MM.1S (cell line): Measurements from ENCODE around the gene EXOC7.

Source experiments
- DNase-seq: peaks from one replicate; pipeline ENCODE4 v3.0.0-alpha.2; 2015
- H2AFZ ChIP-seq: fragments of 300-600 bp; sonication (generic); 2 replicates; pipeline ENCODE4 v1.6.0; 2016; ENCODE audit warnings: antibody characterized with exemption, low read length
- H3F3A ChIP-seq: fragments of 300-600 bp; sonication (generic); 2 replicates; pipeline ENCODE4 v1.6.1; 2016; ENCODE audit warnings: mild to moderate bottlenecking, antibody characterized with exemption, low read length, moderate library complexity, mixed read lengths; ENCODE audit not compliant: insufficient read depth
- H3K27ac ChIP-seq: fragments of 300-600 bp; sonication (generic); 2 replicates; pipeline ENCODE4 v1.5.1; 2016; ENCODE audit warnings: mild to moderate bottlenecking, low read length
- H3K27me3 ChIP-seq: fragments of 300-600 bp; sonication (generic); replicated peaks from 2 replicates; pipeline ENCODE4 v1.6.0; 2016; ENCODE audit warnings: low read length; ENCODE audit not compliant: insufficient read depth
- H3K36me3 ChIP-seq: fragments of 300-600 bp; sonication (generic); replicated peaks from 2 replicates; pipeline ENCODE4 v1.6.1; 2016; ENCODE audit warnings: mild to moderate bottlenecking, low read length, mixed read lengths; ENCODE audit not compliant: insufficient read depth
- H3K4me1 ChIP-seq: fragments of 300-600 bp; sonication (generic); 2 replicates; pipeline ENCODE4 v1.6.1; 2016; ENCODE audit warnings: low read length, mixed read lengths
- H3K4me2 ChIP-seq: fragments of 300-600 bp; sonication (generic); 2 replicates; pipeline ENCODE4 v1.6.0; 2016; ENCODE audit warnings: low read depth, low read length
- H3K4me3 ChIP-seq: fragments of 300-600 bp; sonication (generic); 2 replicates; pipeline ENCODE4 v1.5.1; 2016; ENCODE audit warnings: low read length, mixed read lengths
- H3K79me2 ChIP-seq: fragments of 300-600 bp; sonication (generic); 2 replicates; pipeline ENCODE4 v1.6.1; 2016; ENCODE audit warnings: mixed run types, low read length, mixed read lengths
- H3K9ac ChIP-seq: fragments of 300-600 bp; sonication (generic); 2 replicates; pipeline ENCODE4 v1.6.1; 2016; ENCODE audit warnings: low read length, mixed read lengths
- H3K9me2 ChIP-seq: fragments of 300-600 bp; sonication (generic); replicated peaks from 2 replicates; pipeline ENCODE4 v1.6.1; 2016; ENCODE audit warnings: mild to moderate bottlenecking, low read length, mixed read lengths; ENCODE audit not compliant: insufficient read depth
- H3K9me3 ChIP-seq: fragments of 300-600 bp; sonication (generic); replicated peaks from 2 replicates; pipeline ENCODE4 v1.6.1; 2016; ENCODE audit warnings: mild to moderate bottlenecking, low read length, mixed read lengths; ENCODE audit not compliant: insufficient read depth
- H4K20me1 ChIP-seq: fragments of 300-600 bp; sonication (generic); 2 replicates; pipeline ENCODE4 v1.6.1; 2016; ENCODE audit warnings: mild to moderate bottlenecking, low read length, moderate library complexity, mixed read lengths; ENCODE audit not compliant: insufficient read depth
- CTCF ChIP-seq: fragments of 300-600 bp; sonication (generic); IDR thresholded peaks from 2 replicates; pipeline ENCODE4 v1.5.1; 2016; ENCODE audit warnings: antibody characterized with exemption, low read length, mixed read lengths
- EZH2 ChIP-seq: fragments of 300-600 bp; sonication (generic); optimal IDR thresholded peaks from 2 replicates; pipeline ENCODE3; 2017; ENCODE audit warnings: low read depth, mild to moderate bottlenecking, antibody characterized with exemption, low read length, mixed read lengths
- EZH2phosphoT487 ChIP-seq: fragments of 300-600 bp; sonication (generic); IDR thresholded peaks from 2 replicates; pipeline ENCODE4 v1.6.1; 2018; ENCODE audit warnings: antibody characterized with exemption, low read length

The EXOC7 gene

GRCh38 chr17:76151896-76152454 is 48.4 kb upstream of the EXOC7 start:
- H3K9me2 ChIP-seq = no peaks in the 10 kb centered on the region
- no peak overlapping the region for H3K27ac ChIP-seq
- H3K27me3 ChIP-seq = no peaks in the 10 kb centered on the region
- H2AFZ ChIP-seq = no peak overlapping the region
- H3F3A ChIP-seq = no peaks in the 10 kb centered on the region
- no peaks in the 10 kb centered on the region for H4K20me1 ChIP-seq
- no peaks in the 10 kb centered on the region for H3K4me1 ChIP-seq
- TF ChIP-seq EZH2phosphoT487 (no peak), CTCF (no peak), EZH2 (no peak)
- H3K36me3 ChIP-seq = no peaks in the 10 kb centered on the region
- no peak for DNase-seq
- H3K4me3 ChIP-seq = no peak overlapping the region
- no peaks in the 10 kb centered on the region for H3K9me3 ChIP-seq
- no peak overlapping the region for H3K4me2 ChIP-seq
- H3K79me2 ChIP-seq = no peaks in the 10 kb centered on the region
- H3K9ac ChIP-seq = no peak overlapping the region

DNA sequence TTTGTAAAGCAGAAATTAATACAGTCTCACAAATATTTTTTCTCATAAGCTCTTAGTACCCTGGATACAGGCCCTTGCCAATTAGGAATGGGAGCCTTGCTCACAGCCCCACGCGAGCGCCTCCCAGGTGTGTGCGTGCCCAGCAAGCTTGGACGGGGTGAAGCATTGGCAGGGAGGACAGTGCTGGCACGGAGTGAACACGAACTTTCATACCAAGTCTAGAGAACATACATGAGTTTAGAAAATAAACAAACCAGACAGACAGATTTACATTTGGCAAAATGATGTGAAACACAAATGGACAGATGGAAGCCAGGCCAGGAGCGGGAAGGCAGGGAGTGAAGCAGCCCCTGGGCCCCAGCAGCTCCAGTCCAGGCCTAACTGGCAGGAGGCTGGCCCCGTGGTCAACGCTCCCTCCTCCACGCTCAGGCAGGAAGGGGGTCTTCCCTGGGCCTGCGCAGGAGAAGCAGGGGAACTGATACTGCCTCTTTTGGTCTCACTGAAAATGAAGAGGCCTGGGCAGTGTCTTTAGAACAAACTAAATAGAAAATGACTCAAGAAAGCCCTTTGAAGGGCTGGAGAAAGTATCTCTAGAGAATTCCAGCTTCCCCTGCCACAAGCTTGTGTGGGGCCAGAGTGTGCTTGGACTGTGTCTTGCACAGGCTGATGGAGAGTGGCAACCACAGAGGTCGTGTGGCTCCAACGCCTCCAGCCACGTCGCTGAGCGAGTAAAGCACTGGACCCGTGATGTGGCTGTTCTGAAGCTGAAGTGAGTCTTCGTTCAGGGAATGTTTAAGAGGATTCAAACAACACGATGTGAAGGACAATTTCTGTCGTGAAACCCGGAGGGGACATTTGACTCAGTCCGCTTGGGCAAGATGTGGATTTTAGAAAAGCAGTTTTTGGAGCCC is 47.4 kb upstream of the EXOC7 start:
- Histone ChIP-seq H3K4me3 (no peak overlapping the region), H3K9ac (no peak overlapping the region), H3K9me3 (no peaks in the 10 kb centered on the region), H3K4me1 (peaks cover 6% of the 10 kb centered on the region), H3K27ac (no peak overlapping the region), H3K27me3 (no peaks in the 10 kb centered on the region), H3K9me2 (no peaks in the 10 kb centered on the region), H3F3A (no peaks in the 10 kb centered on the region), H2AFZ (no peak overlapping the region), H3K4me2 (no peak overlapping the region), H4K20me1 (no peaks in the 10 kb centered on the region), H3K36me3 (no peaks in the 10 kb centered on the region), H3K79me2 (no peaks in the 10 kb centered on the region)
- TF ChIP-seq EZH2 (no peak), CTCF (no peak), EZH2phosphoT487 (no peak)
- DNase-seq = no peak

DNA sequence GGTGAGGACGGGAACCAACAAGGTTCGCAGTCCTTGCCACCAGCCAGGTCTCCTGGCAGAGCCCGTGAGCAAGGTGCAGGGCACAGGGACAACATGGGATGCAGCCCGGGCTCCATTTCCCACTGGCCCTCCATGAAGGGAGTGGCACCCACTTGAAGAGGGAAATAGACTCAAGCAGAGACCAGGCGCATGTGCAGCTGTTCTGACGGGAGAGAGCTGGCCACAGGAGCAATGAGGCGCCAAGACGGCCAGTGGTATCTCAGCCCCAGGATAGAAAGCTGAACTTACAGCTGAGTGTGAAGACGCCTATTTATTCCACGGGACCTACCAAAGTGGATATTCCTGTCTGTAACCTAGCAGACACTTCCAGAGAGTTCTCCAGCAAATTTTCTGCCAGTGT is 45.6 kb upstream of the EXOC7 start:
- Histone ChIP-seq H3K36me3 (no peaks in the 10 kb centered on the region), H3K4me1 (peaks cover 21% of the 10 kb centered on the region), H3K27ac (no peak overlapping the region), H3K4me2 (no peak overlapping the region), H3F3A (peaks cover 7% of the 10 kb centered on the region; the same call in 1 of the 2 replicates), H3K9me2 (no peaks in the 10 kb centered on the region), H3K79me2 (no peaks in the 10 kb centered on the region), H3K9me3 (no peaks in the 10 kb centered on the region), H4K20me1 (no peaks in the 10 kb centered on the region), H3K27me3 (no peaks in the 10 kb centered on the region), H3K9ac (no peak overlapping the region), H3K4me3 (no peak overlapping the region), H2AFZ (no peak overlapping the region)
- TF ChIP-seq EZH2phosphoT487 (no peak), EZH2 (no peak), CTCF (no peak)
- DNase-seq = no peak
